Measurements from ENCODE around the gene NARS2.

Gene NARS2

GRCh38 chr11:78429209-78429608 lies 145.5 kb downstream of the NARS2 start:
- DNase-seq = no peak

GRCh38 chr11:78428773-78429172 lies 145.9 kb downstream of the NARS2 start:
- DNase-seq = no peak

GRCh38 chr11:78428266-78428636 lies 146.4 kb downstream of the NARS2 start:
- no peak for DNase-seq

- DNase-seq = no peak
Observed at GRCh38 chr11:78427615-78428265, 146.9 kb downstream of the NARS2 start.

GRCh38 chr11:78426845-78427244 lies 147.8 kb downstream of the NARS2 start:
- no peak for DNase-seq

- no peak for DNase-seq
Observed at GRCh38 chr11:78425399-78426070, 149.1 kb downstream of the NARS2 start.

- DNase-seq = peak; percentile 83 to 87
Observed at GRCh38 chr11:78424334-78425270, 150.1 kb downstream of the NARS2 start.

GRCh38 chr11:78423241-78423640 lies 151.4 kb downstream of the NARS2 start:
- DNase-seq = no peak

- no peak for DNase-seq
Observed at GRCh38 chr11:78420796-78421209, 153.9 kb downstream of the NARS2 start.

GRCh38 chr11:78420255-78420764 lies 154.4 kb downstream of the NARS2 start:
- peak; percentile 10 to 11 for DNase-seq

GRCh38 chr11:78419327-78419726 lies 155.3 kb downstream of the NARS2 start:
- no peak for DNase-seq

GRCh38 chr11:78418584-78419211 lies 156.0 kb downstream of the NARS2 start:
- DNase-seq = no peak

GRCh38 chr11:78417888-78418583 lies 156.6 kb downstream of the NARS2 start:
- DNase-seq = peak; percentile 55 to 64

GRCh38 chr11:78417175-78417887 lies 157.3 kb downstream of the NARS2 start, which contains the start of gene GAB2:
Gene GAB2, minus strand, starts transcription at chr11:78417820. Its CDS starts 100 bp downstream, at chr11:78417720.
- no peak for DNase-seq

GRCh38 chr11:78416285-78417174 lies 158.1 kb downstream of the NARS2 start:
- DNase-seq = peak; percentile 73 to 81

GRCh38 chr11:78415338-78415737 lies 159.3 kb downstream of the NARS2 start:
- no peak for DNase-seq

GRCh38 chr11:78414321-78415051 lies 160.2 kb downstream of the NARS2 start:
- peak; percentile 47 to 58 for DNase-seq

- DNase-seq = no peak
Observed at GRCh38 chr11:78408619-78409018, 166.0 kb downstream of the NARS2 start.

- DNase-seq = no peak
Observed at GRCh38 chr11:78406568-78407196, 168.0 kb downstream of the NARS2 start.
